B cell (primary cell): ENCODE results near the gene CHCHD4.

ENCODE experiments used
- CTCF ChIP-seq: fragments of 200-600 bp; IDR thresholded peaks from one replicate; pipeline ENCODE4 v1.8.0; 2022; ENCODE audit warnings: antibody characterized with exemption, mild to moderate bottlenecking
- EZH2 ChIP-seq: IDR thresholded peaks from 2 replicates; pipeline ENCODE4 v1.6.1; 2012; ENCODE audit warnings: borderline replicate concordance, low read depth, mild to moderate bottlenecking, moderate library complexity, low read length; ENCODE audit not compliant: insufficient read depth, poor library complexity, severe bottlenecking

- TF ChIP-seq CTCF (no peak), EZH2 (no peak)
These were observed 29.6 kb upstream of the CHCHD4 start for GRCh38 chr3:14154276-14154675.
